Sigmoid colon (tissue), 7 donors: Measurements from ENCODE around the gene GRIK1. TPM values are rescaled to one million over a fixed set of nuclear protein-coding genes. Genes with fewer than 3 reads are reported as not detected.

ENCODE experiments used
- DNase-seq: peaks from one replicate; pipeline ENCODE4 v3.0.0-alpha.2; 2019
- H3K27ac ChIP-seq, 4 donors: fragments of 200-600 bp; sonication (generic); one replicate each; pipeline ENCODE4 v1.5.1; 2016 to 2019; ENCODE audit warnings: mild to moderate bottlenecking in 1 of 4
- H3K27me3 ChIP-seq, 3 donors: fragments of 200-600 bp; sonication (generic); one replicate each; pipeline ENCODE4 v1.5.1; 2019; ENCODE audit warnings: mild to moderate bottlenecking in 1 of 3
- H3K36me3 ChIP-seq, 4 donors: fragments of 200-600 bp; sonication (generic); one replicate each; pipeline ENCODE4 v1.5.1; 2016 to 2019
- H3K4me1 ChIP-seq, 4 donors: fragments of 200-600 bp; sonication (generic); one replicate each; pipeline ENCODE4 v1.5.1; 2017 to 2019
- H3K4me3 ChIP-seq, 4 donors: fragments of 200-600 bp; sonication (generic); one replicate each; pipeline ENCODE4 v1.5.1; 2017 to 2019; ENCODE audit warnings: mild to moderate bottlenecking in 2 of 4, moderate library complexity in 1 of 4
- H3K9me3 ChIP-seq, 4 donors: fragments of 200-600 bp in 3 of 4; sonication (generic) in 3 of 4; one replicate each; pipeline versions ENCODE4 v1.5.1 to v1.6.1; 2013 to 2019
- CTCF ChIP-seq, 4 experiments: fragments of 450-650 bp in 3 of 4; fragments of 200-600 bp in 1 of 4; IDR thresholded peaks; one replicate each; pipeline ENCODE4 v1.5.1; 2016 to 2019; ENCODE audit warnings: antibody characterized with exemption in 4 of 4, mild to moderate bottlenecking in 3 of 4, moderate library complexity in 2 of 4
- EP300 ChIP-seq, 4 donors: sonication (generic); formaldehyde crosslinking; IDR thresholded peaks; one replicate each; pipeline ENCODE4 v1.6.1; 2017; ENCODE audit warnings: antibody characterized with exemption in 4 of 4
- POLR2A ChIP-seq, 2 donors: fragments of 450-650 bp; IDR thresholded peaks; one replicate each; pipeline ENCODE4 v1.6.1; 2016; ENCODE audit warnings: antibody characterized with exemption in 2 of 2, mild to moderate bottlenecking in 2 of 2, moderate library complexity in 2 of 2
- POLR2AphosphoS5 ChIP-seq, 4 donors: sonication (generic); formaldehyde crosslinking; IDR thresholded peaks; one replicate each; pipeline ENCODE4 v1.6.1; 2017; ENCODE audit warnings: antibody characterized with exemption in 4 of 4
- WGBS, 2 donors: extraction: QIAGEN DNeasy Blood & Tissue Kit; methylation state at CpG; one replicate each; pipeline ENCODE4 v1.1.7; 2013; 5-methylcytosine and 5-hydroxymethylcytosine counted together
- intact Hi-C: fragments of 100-400 bp; cut with DNase I; formaldehyde crosslinking; loops from one replicate; pipeline ENCODE4 v1.15.1; 2023
- polyA plus RNA-seq, 3 donors: library from polyadenylated mRNA; stranded (reverse); fragments of 200-250 nt; gene quantifications; one replicate each; pipeline ENCODE4 v1.2.3, GENCODE V29; 2013
- total RNA-seq, 4 donors: library from RNA; depleted of rRNA; stranded (reverse); fragments of >200 nt; gene quantifications; one replicate each; pipeline ENCODE4 v1.1.0, GENCODE V29; 2016
- donor health status: healthy with polysubstance abuse.
- donor health status: Bipolar disorder and iron deficiency.
- donor health status: healthy.

Gene GRIK1
- total and polyA plus RNA-seq, 7 donors = under 0.01 to 0.49 (median 0.13) TPM; not detected in 4

GRCh38 chr21:29682800-29683199 is 257.0 kb downstream of the GRIK1 start:
- Histone ChIP-seq H3K4me1 (no peaks in the 10 kb centered on the region), H3K36me3 (no peaks in the 10 kb centered on the region), H3K9me3 (no peaks in the 10 kb centered on the region), H3K27me3 (no peaks in the 10 kb centered on the region), H3K4me3 (no peak overlapping the region), H3K27ac (no peak overlapping the region)
- DNase-seq = no peak
- WGBS, 2 donors = 86 to 88% methylated on average over 3 of the region's 3 CpGs
- TF ChIP-seq POLR2A (IDR thresholded peaks at IDR 0.05) (no peak), CTCF (IDR thresholded peaks at IDR 0.05) (no peak), EP300 (IDR thresholded peaks at IDR 0.05) (no peak), POLR2AphosphoS5 (IDR thresholded peaks at IDR 0.05) (no peak)
- intact Hi-C loops = no loop called here

GRCh38 chr21:29680273-29680672 is 259.5 kb downstream of the GRIK1 start:
- intact Hi-C loops = no loop called here
- no peak for DNase-seq
- 91 to 95% methylated on average over 4 of the region's 4 CpGs for WGBS, 2 donors
- Histone ChIP-seq H3K27ac (no peak overlapping the region), H3K4me1 (no peaks in the 10 kb centered on the region), H3K27me3 (no peaks in the 10 kb centered on the region), H3K36me3 (no peaks in the 10 kb centered on the region), H3K4me3 (no peak overlapping the region), H3K9me3 (no peaks in the 10 kb centered on the region)
- no peak for TF ChIP-seq CTCF (IDR thresholded peaks at IDR 0.05)
- TF ChIP-seq EP300 (IDR thresholded peaks at IDR 0.05) = no peak
- TF ChIP-seq POLR2A (IDR thresholded peaks at IDR 0.05) = no peak
- no peak for TF ChIP-seq POLR2AphosphoS5 (IDR thresholded peaks at IDR 0.05)

DNA sequence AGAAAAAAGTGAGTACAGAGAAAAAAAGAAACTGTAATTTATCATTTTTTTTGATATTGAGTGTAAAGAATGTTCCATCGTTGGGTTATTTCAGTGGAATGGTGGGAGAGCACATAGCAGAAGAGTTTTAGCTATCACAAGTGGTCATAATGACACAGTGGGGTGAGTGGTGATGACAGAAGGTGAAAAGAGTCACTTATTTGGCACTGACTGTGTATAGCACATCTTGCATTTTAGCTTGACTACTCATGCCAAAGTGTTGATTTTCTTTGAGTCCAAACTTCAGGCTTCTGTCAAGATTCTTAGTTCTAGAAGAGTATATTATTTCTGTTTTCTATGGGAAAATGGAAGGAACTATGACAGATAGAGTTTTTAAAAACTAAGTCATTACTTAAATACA is 261.2 kb downstream of the GRIK1 start:
- 86 to 92% methylated on average over 1 of the region's 1 CpG for WGBS, 2 donors
- intact Hi-C loops = no loop called here
- Histone ChIP-seq H3K4me1 (no peaks in the 10 kb centered on the region), H3K4me3 (no peak overlapping the region), H3K27ac (no peak overlapping the region), H3K36me3 (no peaks in the 10 kb centered on the region), H3K9me3 (no peaks in the 10 kb centered on the region), H3K27me3 (no peaks in the 10 kb centered on the region)
- TF ChIP-seq CTCF (IDR thresholded peaks at IDR 0.05) (no peak), POLR2A (IDR thresholded peaks at IDR 0.05) (no peak), POLR2AphosphoS5 (IDR thresholded peaks at IDR 0.05) (no peak)
- DNase-seq = no peak

DNA sequence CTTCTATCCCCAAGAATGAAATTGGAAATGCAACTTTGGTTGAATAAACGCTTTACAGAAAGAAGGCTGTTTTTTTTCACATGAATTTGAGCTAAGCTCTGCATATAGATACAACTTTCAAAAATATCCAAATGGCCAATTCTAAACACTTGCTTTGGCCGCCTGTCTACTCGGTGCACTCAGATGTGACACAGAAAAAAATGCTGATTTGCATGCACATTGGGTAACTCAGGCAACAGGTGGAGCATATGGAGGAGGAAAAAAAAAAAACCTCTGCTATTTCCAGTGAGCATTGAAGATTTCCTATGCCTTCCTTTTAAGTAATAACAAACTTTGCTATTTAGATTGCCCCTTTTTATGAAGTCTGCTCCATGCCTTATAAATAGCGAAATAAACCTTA is 262.5 kb downstream of the GRIK1 start:
- no peaks in the 10 kb centered on the region for H3K9me3 ChIP-seq
- no peaks in the 10 kb centered on the region for H3K36me3 ChIP-seq
- H3K27me3 ChIP-seq = no peaks in the 10 kb centered on the region
- no peak overlapping the region for H3K4me3 ChIP-seq
- DNase-seq = no peak
- intact Hi-C loops = no loop called here
- TF ChIP-seq CTCF (IDR thresholded peaks at IDR 0.05) = no peak
- no peak for TF ChIP-seq EP300 (IDR thresholded peaks at IDR 0.05)
- TF ChIP-seq POLR2AphosphoS5 (IDR thresholded peaks at IDR 0.05) = no peak
- TF ChIP-seq POLR2A (IDR thresholded peaks at IDR 0.05) = no peak
- no peak overlapping the region for H3K27ac ChIP-seq
- H3K4me1 ChIP-seq = no peaks in the 10 kb centered on the region
- WGBS, 2 donors = 85 to 90% methylated on average over 4 of the region's 4 CpGs

GRCh38 chr21:29676395-29676794 is 263.4 kb downstream of the GRIK1 start:
- Histone ChIP-seq H3K27me3 (no peaks in the 10 kb centered on the region), H3K9me3 (no peaks in the 10 kb centered on the region), H3K36me3 (no peaks in the 10 kb centered on the region), H3K4me1 (no peaks in the 10 kb centered on the region), H3K4me3 (no peak overlapping the region), H3K27ac (no peak overlapping the region)
- DNase-seq = no peak
- no peak for TF ChIP-seq POLR2AphosphoS5 (IDR thresholded peaks at IDR 0.05)
- no peak for TF ChIP-seq EP300 (IDR thresholded peaks at IDR 0.05)
- no peak for TF ChIP-seq POLR2A (IDR thresholded peaks at IDR 0.05)
- no peak for TF ChIP-seq CTCF (IDR thresholded peaks at IDR 0.05)
- intact Hi-C loops = no loop called here
- 60 to 67% methylated on average over 4 of the region's 4 CpGs for WGBS, 2 donors
